OCI-LY7 (cell line): Measurements from ENCODE around the gene FHL1. TPM values are rescaled to one million over a fixed set of nuclear protein-coding genes. Genes with fewer than 3 reads are reported as not detected.

ENCODE experiments used
- BruUV-seq: library from RNA; stranded (reverse); fragments of 400-500 nt; replicated peaks from 2 replicates; lab custom pipeline; 2021; lab: Mats Ljungman, UMichigan
- CTCF ChIA-PET: fragments of 300-600 bp; sonication (Branson Sonifier 250); formaldehyde crosslinking; loops from one replicate; lab custom pipeline; 2022; ENCODE audit warnings: antibody characterized with exemption; ENCODE audit not compliant: unreplicated experiment; lab: Charles Lee
- POLR2A ChIA-PET: fragments of 300-600 bp; sonication (Branson Sonifier 250); formaldehyde crosslinking; loops from one replicate; lab custom pipeline; 2022; ENCODE audit warnings: antibody characterized with exemption; lab: Charles Lee
- DNase-seq: peaks from one replicate; pipeline ENCODE4 v3.0.0-alpha.2; 2015; ENCODE audit warnings: low spot score
- H2AFZ ChIP-seq: fragments of 200-600 bp; sonication (generic), shearing (Covaris generic); 2 replicates; pipeline ENCODE4 v1.6.1; 2014; ENCODE audit warnings: mild to moderate bottlenecking, antibody characterized with exemption, low read length, moderate library complexity
- H3K27ac ChIP-seq: fragments of 200-600 bp; sonication (generic); 2 replicates; pipeline ENCODE4 v1.5.1; 2014; ENCODE audit warnings: mixed run types, low read depth, mild to moderate bottlenecking, moderate library complexity, low read length, inconsistent platforms; ENCODE audit not compliant: poor library complexity, severe bottlenecking
- H3K36me3 ChIP-seq: fragments of 200-600 bp; sonication (generic); 2 replicates; pipeline ENCODE4 v1.6.1; 2014; ENCODE audit warnings: mild to moderate bottlenecking, antibody characterized with exemption, low read length, moderate library complexity, mixed read lengths; ENCODE audit not compliant: insufficient read depth
- H3K4me1 ChIP-seq: fragments of 200-600 bp; sonication (generic); 2 replicates; pipeline ENCODE4 v1.5.1; 2014; ENCODE audit warnings: mild to moderate bottlenecking, low read length; ENCODE audit not compliant: insufficient read depth, poor library complexity, severe bottlenecking
- H3K4me2 ChIP-seq: fragments of 200-600 bp; sonication (generic); 2 replicates; pipeline ENCODE4 v1.6.1; 2014; ENCODE audit warnings: mild to moderate bottlenecking, low read length
- H3K4me3 ChIP-seq: fragments of 200-600 bp; sonication (generic); 2 replicates; pipeline ENCODE4 v1.5.1; 2014; ENCODE audit warnings: mild to moderate bottlenecking, low read depth, low read length; ENCODE audit not compliant: poor library complexity, severe bottlenecking
- H3K79me2 ChIP-seq: fragments of 200-600 bp; sonication (generic); 2 replicates; pipeline ENCODE4 v1.6.1; 2016; ENCODE audit warnings: low read depth, mild to moderate bottlenecking, low read length, moderate library complexity, mixed read lengths; ENCODE audit not compliant: insufficient read depth
- H3K9me2 ChIP-seq: fragments of 200-600 bp; sonication (generic); 2 replicates; pipeline ENCODE4 v1.6.1; 2016; ENCODE audit warnings: mild to moderate bottlenecking, low read length, mixed read lengths; ENCODE audit not compliant: insufficient read depth
- H3K9me3 ChIP-seq: fragments of 200-600 bp; sonication (generic); 2 replicates; pipeline ENCODE4 v1.6.1; 2014; ENCODE audit warnings: mild to moderate bottlenecking, mixed run types, low read length, mixed read lengths
- H4K20me1 ChIP-seq: fragments of 200-600 bp; sonication (generic); 2 replicates; pipeline ENCODE4 v1.6.1; 2014; ENCODE audit warnings: mild to moderate bottlenecking, antibody characterized with exemption, low read length, moderate library complexity, mixed read lengths; ENCODE audit not compliant: insufficient read depth
- CTCF ChIP-seq: fragments of 200-600 bp; sonication (generic); conservative IDR thresholded peaks from 2 replicates; pipeline ENCODE4 v1.5.1; 2014; ENCODE audit warnings: mild to moderate bottlenecking, antibody characterized with exemption, low read length, moderate library complexity, mixed read lengths
- EZH2phosphoT487 ChIP-seq: fragments of 200-600 bp; sonication (generic); IDR thresholded peaks from 2 replicates; pipeline ENCODE4 v1.6.1; 2018; ENCODE audit warnings: low read depth, borderline replicate concordance, mild to moderate bottlenecking, mixed run types, antibody characterized with exemption, low read length, moderate library complexity, mixed read lengths
- intact Hi-C: fragments of 100-400 bp; cut with micrococcal nuclease; formaldehyde crosslinking; loops from one replicate; pipeline ENCODE4 v1.10.0; 2022; ENCODE audit not compliant: unreplicated experiment
- total RNA-seq, 2 experiments: library from RNA; depleted of rRNA in 1 of 2; stranded (reverse); fragments of >200 nt in 1 of 2; shearing (Covaris generic) in 1 of 2; gene quantifications; 2 replicates each; pipeline ENCODE4 v1.2.3, GENCODE V29; 2014 to 2022

Gene FHL1
- total RNA-seq, 2 experiments from 2014 or later, result 1.4 TPM; not detected in 1

- Histone ChIP-seq H3K36me3 (no peaks in the 10 kb centered on the region), H3K4me2 (no peak overlapping the region), H3K9me3 (no peaks in the 10 kb centered on the region), H2AFZ (no peak overlapping the region), H3K4me1 (no peaks in the 10 kb centered on the region), H4K20me1 (no peaks in the 10 kb centered on the region), H3K27ac (no peak overlapping the region), H3K9me2 (no peaks in the 10 kb centered on the region), H3K79me2 (no peaks in the 10 kb centered on the region), H3K4me3 (no peak overlapping the region)
- TF ChIP-seq EZH2phosphoT487 (no peak), CTCF (no peak)
- intact Hi-C loops, result no loop called here
- ChIA-PET POLR2A (interaction anchor here (0.7 kb wide), 1 partner anchor 12 kb away, joined by 3 read pairs; no protein-coding TSS in a partner anchor), CTCF (no interaction called here)
- DNase-seq, result no peak
- no TSS peak for BruUV-seq
These were observed 32.0 kb upstream of the FHL1 start for GRCh38 chrX:136115126-136115903.

GRCh38 chrX:136115904-136116297 lies 31.4 kb upstream of the FHL1 start:
- no peaks in the 10 kb centered on the region for H3K79me2 ChIP-seq
- H4K20me1 ChIP-seq, result no peaks in the 10 kb centered on the region
- no peak overlapping the region for H3K4me3 ChIP-seq
- ChIA-PET CTCF (no interaction called here), POLR2A (no interaction called here)
- TF ChIP-seq CTCF, result no peak
- no peak overlapping the region for H2AFZ ChIP-seq
- H3K9me2 ChIP-seq, result no peaks in the 10 kb centered on the region
- no peaks in the 10 kb centered on the region for H3K36me3 ChIP-seq
- DNase-seq, result no peak
- H3K4me2 ChIP-seq, result no peak overlapping the region
- intact Hi-C loops, result no loop called here
- no peaks in the 10 kb centered on the region for H3K4me1 ChIP-seq
- H3K27ac ChIP-seq, result no peak overlapping the region
- no TSS peak for BruUV-seq
- no peaks in the 10 kb centered on the region for H3K9me3 ChIP-seq

DNA sequence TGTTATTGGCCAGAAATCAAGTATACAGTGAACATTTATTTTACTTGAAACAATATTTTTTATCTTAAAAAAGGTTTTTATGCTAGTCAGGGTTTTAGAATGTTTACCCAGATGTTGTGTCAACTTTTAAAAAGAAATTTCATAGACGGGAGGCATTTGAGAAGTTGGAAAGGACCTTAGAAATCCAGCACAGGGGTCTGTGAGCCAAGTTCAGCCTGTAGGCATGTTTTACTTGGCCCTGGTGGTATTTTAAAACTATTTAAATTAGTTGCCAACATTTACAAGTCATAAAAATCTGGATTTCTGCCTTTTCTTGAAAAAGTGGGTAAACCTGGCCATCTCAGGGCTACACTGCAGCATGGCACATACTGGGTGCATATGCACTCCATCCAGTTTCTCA lies 25.5 kb upstream of the FHL1 start:
- no peak for DNase-seq
- Histone ChIP-seq H3K4me1 (no peaks in the 10 kb centered on the region), H4K20me1 (no peaks in the 10 kb centered on the region), H2AFZ (no peak overlapping the region), H3K4me2 (no peak overlapping the region), H3K9me2 (no peaks in the 10 kb centered on the region), H3K27ac (no peak overlapping the region), H3K79me2 (no peaks in the 10 kb centered on the region), H3K9me3 (no peaks in the 10 kb centered on the region), H3K36me3 (no peaks in the 10 kb centered on the region), H3K4me3 (no peak overlapping the region)
- no peak for TF ChIP-seq EZH2phosphoT487
- no peak for TF ChIP-seq CTCF
- intact Hi-C loops, result no loop called here
- no TSS peak for BruUV-seq
- ChIA-PET CTCF (no interaction called here), POLR2A (no interaction called here)
